Measurements from ENCODE around the gene ZCCHC14.
A peak's percentile ranks its signal among the peaks of the same experiment; 100 is the strongest.

Gene ZCCHC14

DNA sequence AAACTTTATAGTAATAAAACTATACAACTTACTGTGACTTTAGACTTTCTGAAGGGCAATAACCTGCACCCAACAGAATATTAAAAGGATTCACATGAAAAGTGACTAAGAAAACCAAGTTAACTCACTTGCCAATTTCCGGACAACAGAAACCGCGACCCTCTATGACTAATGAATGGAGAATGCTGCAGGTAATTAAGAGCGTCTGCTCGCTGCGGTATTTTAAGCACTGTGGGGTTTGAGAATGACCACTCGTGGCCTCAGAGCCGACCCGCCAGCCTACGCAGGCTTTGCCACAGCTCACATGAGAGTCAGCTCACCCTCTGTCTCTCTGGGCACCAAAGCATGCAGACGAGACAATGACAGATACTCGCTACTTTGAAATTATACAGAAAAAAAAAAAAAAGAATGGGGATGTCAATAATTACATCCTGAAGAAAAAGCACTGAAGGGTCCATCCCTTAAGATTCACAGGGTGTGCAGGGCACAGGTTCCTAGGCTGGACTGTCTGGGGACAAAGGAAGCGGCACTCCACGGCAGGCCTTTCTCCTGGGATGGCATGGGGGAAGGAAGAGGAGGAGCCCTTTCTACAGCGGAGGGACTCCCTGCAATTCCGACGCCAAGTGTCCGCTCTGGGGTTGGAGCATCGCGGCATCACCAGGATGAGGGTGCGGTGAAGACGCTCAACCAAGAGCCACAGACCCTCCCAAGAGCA lies 35.0 kb downstream of the ZCCHC14 start:
- peak; percentile 30 to 45 for DNase-seq (ENCODE audit: low read depth in 2 of 2)

DNA sequence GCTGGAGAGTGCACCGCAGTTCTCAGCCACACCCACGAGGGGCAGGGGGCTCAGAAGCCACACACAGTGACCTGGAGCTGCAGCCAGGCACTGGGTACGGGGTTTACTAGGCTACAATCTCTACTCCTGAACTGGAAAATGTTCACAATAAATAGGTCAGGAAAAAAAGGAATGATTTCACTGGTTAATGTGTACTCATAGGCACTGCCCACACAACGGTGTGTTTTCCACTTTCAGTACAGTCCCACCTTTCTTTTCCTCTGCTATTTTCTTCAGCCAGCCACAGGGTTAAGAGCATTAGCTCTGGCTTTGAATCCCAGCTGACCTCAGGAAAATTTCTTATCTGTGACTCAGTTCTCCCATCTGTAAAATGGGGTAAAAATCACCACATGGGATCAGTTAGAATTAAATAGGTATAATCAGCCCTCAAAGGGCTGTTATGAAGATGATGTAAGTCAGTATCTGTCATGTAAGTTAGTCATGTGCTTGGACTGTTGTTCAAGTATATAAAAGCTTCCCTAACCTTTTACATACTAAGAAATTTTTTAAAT lies 35.7 kb downstream of the ZCCHC14 start:
- DNase-seq (ENCODE audit: low read depth in 2 of 2), result no peak

DNA sequence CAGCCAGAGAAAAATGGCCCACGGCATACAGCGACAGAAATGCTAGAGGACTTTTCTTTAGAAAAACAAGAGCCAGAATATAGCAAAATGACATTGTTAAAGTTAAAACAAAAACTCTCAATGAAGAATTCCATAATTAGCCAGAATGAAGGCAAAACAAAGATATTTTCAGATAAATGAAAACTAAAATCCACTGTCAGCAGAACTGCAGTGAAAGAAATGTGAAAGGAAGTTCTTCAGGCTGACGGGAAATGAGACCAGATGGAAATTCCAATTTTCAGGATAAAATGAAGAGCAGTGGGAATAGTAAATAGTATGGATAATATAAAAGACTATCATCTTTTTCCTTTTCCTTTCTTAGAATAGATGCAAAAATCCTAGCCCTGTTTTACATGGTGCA lies 38.4 kb downstream of the ZCCHC14 start:
- no peak for DNase-seq (ENCODE audit: low read depth in 2 of 2)

DNA sequence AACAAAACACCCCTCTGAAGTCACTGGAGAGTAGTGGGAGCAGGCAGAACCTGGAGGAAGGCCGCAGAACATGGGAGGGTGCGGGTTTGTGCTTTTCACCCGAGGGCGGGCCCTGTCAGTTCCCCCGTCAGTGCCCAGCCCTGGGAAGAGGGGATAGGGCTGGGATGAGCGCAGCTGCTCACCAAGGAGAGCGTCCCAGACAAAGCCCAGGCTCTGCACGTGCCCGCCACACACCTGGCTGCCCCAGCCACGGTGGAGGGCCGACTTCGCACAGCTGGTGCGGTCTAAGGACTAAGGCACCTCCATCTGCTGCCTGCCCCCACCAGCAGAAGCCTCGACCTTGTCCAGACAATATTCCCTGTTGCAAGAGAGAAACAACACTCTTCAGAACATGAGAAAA lies 39.5 kb downstream of the ZCCHC14 start:
- no peak for DNase-seq (ENCODE audit: low read depth in 2 of 2)

DNA sequence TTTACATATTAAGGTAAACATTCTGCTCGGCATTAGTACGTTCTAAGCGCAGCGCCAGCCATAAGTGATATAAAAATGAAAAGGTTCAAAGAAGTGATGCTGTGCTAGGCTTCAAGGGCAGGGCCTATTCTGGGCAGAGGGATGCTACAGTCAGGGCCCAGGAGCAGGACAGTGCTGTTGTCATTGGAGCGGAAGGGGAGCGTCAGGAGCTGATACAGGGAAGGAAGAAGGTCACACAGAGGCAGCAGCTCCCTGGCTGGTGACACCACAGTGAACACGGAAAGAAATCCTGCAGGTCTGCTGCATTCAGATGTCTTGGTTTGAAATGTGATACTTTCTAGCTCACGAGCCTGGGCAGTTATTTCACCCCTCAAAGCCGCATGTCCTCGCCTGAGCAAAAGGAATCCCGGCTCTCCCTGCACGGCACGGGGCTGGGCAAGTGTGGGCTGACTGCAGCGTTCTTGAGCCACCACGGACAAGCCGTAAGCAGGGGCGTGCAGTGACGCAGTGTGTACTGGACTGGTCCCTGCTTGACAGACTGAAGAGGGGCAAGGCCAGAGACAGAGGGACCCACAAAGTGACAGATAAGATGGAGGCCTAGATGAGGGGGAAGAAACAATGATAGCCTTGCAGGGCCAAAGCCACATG lies 41.1 kb downstream of the ZCCHC14 start:
- no peak for DNase-seq (ENCODE audit: low read depth in 2 of 2)

DNA sequence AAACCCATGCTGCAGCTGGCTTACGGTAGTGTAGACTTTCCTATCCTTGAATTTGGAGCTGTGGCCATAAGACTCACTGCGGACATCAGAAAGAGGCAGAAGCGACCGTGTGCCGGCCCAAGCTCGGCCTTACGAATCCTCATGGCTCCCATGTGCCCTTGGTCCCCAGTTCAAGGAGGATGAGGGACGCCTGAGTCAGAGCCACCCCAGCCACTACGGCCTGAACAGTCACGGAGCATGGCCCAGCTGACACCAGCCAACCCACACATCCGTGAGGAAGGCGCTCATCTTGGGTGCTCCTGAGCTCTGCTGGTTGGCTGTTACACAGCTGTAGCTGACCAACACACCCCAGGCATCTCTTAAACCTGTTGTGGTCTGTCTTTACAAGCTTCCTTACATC lies 44.0 kb downstream of the ZCCHC14 start:
- no peak for DNase-seq (ENCODE audit: low read depth in 2 of 2)

DNA sequence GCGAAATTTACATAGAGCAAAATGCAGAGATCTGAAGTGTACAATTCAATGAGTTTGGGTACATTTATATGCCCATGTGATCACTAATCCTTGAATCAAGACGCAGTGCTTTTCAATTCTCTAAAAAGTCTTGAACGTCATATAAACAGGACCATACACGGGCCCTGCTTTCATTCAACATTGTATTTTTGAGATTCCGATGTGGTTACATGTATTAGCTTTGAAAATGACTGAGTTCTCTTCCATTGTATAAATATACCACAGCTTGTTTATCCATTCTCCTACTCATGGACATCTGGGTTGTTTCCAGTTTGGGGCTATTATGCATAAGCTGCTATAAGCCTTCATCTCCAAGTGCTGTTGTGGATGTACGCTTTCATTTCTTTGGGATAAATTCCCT lies 45.5 kb downstream of the ZCCHC14 start:
- DNase-seq (ENCODE audit: low read depth in 2 of 2), result no peak

DNA sequence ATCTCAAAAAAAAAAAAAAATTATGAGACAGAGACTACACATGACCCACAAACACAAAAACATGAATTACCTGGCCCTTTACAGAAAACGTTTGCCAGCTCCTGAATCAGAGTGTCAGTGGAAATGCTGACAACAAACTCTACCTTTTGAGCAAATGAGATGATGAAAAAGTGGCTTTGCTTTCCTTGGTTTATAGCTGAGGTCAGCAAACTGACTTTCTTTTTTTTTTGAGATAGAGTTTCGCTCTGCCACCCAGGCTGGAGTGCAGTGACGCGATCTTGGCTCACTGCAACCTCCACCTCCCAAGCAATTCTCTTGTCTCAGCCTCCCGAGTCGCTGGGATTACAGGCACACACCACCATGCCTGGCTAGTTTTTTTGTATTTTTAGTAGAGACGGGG lies 46.3 kb downstream of the ZCCHC14 start:
- no peak for DNase-seq (ENCODE audit: low read depth in 2 of 2)

DNA sequence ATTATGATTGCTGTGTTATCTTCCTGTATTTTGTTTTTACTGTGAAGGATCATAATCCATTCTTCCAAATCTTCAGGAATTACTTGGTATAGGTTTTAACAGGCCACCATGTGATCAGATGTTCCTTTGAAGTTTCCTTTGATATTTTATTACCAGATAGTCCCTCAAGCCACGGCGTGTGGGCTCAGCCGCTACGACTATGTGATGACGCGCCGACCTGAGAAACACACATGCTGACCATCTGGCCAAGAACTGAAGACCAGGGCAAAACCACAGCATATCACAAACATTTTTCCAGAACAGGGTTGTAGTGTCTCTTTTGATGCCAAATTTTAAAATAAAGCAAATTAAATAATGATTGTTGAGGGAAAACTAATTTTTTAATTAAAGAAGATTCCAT lies 47.3 kb downstream of the ZCCHC14 start:
- DNase-seq (ENCODE audit: low read depth in 2 of 2), result no peak

DNA sequence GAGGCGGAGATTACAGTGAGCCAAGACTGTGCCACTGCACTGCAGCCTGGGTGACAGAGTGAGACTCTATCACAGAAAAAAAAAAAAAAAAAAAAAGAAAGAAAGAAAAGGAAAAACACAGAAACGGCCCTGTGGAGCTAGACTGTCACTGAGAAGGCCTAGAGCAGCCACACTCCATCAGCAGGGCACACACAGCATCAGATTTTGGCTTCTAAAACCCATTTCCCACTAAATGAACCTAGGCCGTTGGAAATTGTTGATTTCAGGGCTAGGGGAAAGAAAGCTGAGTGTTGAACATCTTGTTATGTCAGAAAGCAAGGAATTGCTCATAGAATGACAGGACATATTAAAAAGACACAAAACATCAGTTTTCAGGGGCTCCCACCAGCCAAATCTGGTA lies 48.9 kb downstream of the ZCCHC14 start:
- no peak for DNase-seq (ENCODE audit: low read depth in 2 of 2)

DNA sequence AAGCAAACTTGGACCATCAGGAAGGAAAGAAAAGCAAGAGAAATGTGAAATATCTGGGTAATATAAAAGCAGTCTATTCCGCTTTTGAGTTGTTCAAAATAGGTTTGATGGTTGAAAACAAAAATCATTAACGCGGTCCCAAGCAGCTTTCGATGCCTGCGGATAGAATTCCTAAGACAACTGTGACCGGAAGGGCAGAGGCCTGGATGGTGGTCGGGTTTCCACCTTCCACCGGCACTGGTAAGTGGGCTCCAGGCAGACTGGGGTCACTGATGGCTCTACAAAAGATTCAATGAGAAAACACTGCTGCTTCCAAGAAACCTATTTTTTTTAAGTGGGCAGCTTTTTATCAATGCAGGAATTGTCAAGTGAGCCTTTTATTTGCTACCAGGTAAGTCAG lies 49.8 kb downstream of the ZCCHC14 start:
- no peak for DNase-seq (ENCODE audit: low read depth in 2 of 2)

DNA sequence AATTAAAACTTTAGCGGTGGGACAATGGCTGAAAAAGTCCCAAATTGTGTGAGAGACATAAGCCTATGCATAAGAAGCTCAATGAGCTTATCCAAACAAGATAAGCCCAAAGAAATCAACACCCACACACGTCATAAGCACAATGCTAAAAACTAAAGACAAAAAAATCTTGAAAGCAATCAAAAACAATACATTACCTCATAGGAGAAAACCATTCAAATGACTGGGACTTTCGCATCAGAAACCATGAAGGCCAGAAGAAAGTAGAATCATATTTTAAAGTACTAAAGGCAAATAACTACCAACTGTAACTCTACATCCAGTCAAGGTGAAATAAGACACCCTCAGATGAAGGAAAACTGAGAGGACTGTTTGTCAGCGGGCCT lies 50.2 kb downstream of the ZCCHC14 start:
- DNase-seq (ENCODE audit: low read depth in 2 of 2), result no peak

DNA sequence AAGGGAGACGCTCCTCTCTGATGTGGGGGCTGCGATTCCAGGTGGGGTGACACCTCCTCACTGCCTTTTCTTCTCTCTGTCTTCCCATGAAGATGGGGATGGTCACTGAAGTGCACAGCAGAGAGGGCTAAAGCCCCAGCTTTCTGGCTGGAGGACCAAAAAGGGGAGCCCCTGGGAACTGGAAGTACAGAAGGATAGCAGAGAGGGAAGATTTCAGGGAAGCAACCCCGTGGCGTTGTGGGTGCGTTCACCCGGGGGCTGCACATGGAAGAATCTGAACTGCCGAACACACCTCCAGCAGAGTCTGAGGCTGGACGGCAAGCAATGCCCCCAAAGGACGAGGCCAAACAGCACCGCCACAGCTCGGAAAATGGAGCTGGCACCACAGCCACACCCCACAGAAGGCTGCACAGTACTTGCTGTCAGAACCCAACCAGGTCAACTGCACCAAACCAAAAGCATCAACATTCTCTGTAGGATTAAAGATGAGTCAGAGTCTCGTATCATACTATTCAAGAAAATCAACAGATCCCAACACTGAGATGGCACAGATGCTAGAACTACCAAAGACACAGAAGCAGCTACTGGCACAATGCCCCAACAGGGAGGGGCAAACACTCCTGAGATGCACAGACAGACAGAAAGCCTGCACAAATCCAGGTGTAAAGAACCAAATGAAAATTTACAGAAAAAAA lies 50.8 kb downstream of the ZCCHC14 start:
- no peak for DNase-seq (ENCODE audit: low read depth in 2 of 2)

DNA sequence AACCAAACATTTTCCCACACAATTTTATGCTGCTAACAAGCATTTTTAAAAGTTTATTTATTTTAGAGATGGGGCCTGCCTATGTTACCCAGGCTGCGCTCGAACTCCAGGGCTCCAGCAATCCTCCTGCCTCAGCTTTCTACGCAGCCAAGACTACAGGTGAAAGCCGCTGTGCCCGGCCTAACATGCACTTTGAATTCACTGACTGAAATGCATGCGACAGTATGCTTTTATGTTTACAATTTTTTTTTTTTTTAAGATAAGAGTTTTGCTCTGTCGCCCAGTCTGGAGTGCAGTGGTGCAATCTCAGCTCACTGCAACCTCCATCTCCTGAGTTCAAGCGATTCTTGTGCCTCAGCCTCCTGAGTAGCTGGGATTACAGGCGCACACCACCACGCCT lies 52.9 kb downstream of the ZCCHC14 start:
- no peak for DNase-seq (ENCODE audit: low read depth in 2 of 2)

DNA sequence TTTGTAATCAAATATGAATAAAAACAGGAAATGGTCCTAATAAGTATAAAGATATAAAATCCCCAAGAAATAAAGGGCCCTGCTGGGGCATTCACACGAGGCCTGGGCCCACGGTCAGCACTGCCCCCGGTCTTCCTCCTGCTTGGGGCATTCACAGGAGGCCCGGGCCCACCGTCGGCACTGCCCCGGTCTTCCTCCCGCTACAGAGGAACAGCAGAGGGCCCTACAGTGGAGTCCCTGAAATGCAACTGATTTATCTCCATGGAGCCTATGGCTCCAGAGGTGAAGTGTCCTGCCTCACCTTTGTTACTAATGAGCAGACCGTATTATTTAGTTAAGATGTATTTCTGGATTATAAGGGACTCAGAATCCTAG lies 54.2 kb downstream of the ZCCHC14 start:
- DNase-seq (ENCODE audit: low read depth in 2 of 2), result no peak

DNA sequence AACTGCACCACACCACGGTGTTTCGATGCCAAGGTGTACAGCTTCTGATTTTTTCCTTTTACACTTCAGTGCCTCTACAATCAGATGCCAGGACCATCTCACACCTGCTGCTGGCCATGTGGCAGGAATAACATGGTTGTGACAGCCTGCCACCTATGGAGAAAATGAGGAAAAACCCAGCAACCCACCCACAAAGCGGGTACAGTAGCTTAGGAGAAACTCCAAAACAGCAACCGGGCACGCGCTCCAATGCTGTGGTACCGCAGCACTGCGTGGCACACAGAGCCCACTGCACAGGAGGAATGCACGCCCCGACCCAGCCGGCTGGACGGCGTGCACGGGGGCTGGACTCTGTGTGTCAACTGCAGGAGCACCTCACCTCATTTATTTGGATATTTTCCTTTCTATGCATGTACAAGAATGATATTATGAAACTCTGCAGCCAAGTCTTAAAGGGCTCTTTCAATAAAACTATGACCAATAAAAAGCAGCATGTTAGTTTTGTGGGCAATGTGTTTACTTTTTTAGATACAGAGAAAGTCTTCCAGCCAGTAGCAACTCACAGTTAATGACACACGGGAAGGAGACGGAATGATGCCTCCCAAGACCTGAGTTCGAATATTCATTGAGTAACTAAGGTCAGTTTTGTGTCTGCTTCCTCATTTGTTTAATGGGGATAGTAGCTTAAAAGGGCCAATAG lies 54.8 kb downstream of the ZCCHC14 start:
- no peak for DNase-seq (ENCODE audit: low read depth in 2 of 2)

DNA sequence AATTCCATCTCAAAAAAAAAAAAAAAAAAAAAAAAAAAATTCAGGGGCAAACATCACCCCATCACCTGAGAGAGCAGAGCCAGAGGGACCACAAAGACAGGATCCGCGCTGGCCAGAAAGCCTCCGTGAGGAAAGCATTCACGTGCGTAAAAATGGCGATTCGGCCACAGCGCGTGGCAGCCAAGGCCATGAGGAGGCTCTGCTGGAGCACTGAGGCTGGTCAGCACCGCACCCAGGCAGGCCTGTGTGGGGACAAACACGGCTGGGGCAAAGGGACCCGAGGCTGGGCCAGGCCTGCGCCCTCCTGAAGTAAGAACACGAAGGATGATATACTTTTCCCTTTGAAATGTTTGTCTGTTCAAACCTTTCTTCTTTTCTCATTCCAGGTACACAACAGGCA lies 55.5 kb downstream of the ZCCHC14 start:
- DNase-seq (ENCODE audit: low read depth in 2 of 2), result no peak

DNA sequence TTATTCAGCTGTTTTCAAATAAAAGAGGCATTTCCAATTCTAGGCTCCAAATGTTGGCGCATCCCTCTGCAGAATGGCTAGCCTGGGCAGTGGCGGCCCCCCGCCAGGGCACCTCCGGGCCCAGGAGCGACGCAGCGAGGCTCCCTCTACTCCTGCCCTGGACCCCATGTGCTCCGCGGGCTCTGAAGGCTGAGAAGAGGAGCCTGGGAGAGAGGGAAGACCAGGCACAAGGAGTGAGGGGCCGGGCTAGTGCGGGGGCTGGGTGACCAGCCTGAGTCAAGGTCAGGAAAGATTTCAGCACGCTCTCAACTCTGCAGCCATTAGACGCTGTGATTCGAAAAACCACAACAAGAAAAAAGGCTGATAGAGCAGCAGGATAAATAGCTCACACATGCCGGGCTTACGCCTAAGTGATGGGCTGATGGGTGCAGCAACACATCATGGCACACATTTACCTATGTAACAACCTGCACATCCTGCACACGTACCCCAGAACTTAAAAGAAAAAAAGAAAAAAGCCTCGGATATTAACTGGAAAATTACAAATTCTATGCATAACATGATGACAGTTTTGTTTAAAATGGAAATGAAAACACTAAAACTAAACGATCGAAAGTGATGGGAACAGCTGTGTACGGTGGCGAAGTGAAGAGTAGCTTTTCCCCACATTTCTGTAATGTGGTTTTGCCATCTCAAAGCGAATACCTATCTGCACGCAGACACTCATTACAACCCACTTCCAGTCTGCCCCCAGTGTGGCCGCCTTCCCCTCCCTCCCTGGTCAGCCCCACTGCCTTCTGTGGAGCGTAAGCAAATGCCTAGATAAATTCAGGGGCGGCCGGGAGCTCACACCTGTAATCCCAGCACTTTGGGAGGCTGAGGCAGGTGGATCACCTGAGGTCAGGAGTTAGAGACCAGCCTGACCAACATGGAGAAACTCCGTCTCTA lies 56.3 kb downstream of the ZCCHC14 start:
- DNase-seq (ENCODE audit: low read depth in 2 of 2), result peak; percentile 26 to 32

DNA sequence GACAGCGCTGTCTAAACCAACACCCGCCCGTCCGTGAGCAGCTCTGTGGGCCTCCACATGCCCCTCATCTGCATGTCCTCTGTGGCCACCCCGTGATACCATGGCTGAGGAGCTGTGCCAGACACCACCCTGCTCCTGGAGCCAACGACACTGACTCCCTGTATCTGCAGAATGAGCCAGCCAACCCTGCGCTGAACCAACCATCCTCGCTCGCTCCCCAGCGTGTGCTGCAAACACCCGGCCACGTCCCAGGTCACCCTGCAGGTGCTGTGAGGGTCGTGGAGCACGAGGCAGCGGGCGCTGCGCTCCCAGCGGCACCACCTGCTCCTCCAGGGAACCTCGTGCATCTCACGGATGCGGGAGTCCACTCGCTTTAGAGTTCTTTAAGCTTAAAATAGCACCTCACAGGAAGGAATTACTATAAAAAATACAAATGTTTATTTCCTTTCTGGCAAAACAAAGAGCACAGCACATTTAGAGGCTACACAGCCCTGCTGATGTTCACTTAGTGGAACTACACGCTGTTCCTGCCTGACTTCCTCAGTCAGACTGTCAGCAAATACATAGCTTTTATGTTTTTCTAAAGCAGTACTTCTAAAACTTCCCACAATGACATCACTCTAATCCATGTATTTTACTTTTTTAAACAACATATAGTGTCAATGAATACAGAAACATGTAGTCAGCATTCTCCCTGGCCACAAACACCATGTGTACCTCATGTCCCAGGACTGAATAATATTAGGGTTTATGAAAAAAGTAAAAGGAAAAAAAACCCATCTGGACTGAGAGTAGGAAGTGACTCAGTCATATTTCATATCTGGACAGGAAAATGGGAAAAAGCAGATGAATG lies 57.2 kb downstream of the ZCCHC14 start:
- DNase-seq (ENCODE audit: low read depth in 2 of 2), result no peak

DNA sequence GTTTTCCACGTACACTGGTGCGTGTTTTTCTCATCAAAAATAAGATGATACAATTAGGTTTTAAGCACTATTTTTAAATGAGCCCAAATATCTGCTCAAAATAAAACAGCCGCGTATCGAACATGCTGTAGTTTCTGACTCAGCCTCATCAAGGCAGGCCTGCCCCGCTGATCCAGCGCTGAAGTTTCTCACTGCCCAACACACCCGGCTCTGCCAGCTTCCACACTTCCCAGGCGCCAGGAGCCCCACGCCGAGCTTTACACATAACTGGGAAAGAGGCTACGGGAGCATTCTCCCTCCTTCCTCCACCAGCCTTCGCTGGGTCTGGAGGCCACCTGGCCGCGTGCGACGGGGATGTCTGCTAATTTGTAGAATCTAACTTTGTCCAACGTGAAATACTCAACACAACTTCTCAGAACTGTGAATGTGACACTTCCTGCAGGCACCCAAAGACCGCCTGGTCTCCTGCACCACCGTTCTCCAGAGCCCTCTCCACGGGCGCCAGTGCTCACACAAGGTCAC lies 58.6 kb downstream of the ZCCHC14 start:
- no peak for DNase-seq (ENCODE audit: low read depth in 2 of 2)

Measured in stimulated activated CD4-positive, alpha-beta T cell treated with anti-CD3 and anti-CD28 coated beads, Interleukin-15, amount 100 ng/mL, for 48 hours (primary cell).